ENCODE measurements around the gene PITX1. TPM values are rescaled to one million over a fixed set of nuclear protein-coding genes. Genes with fewer than 3 reads are reported as not detected.

PITX1 gene
- total and polyA plus RNA-seq, 4 donors = 0.02 TPM; not detected in 3

GRCh38 chr5:135039271-135040033 is 5.4 kb upstream of the PITX1 start:
- H3K4me1 ChIP-seq (ENCODE audit: control insufficient read depth in 4 of 4, insufficient read depth in 4 of 4, low read length in 3 of 4) = peaks cover 5 to 21% (median 9%) of the 10 kb centered on the region in 4 donors
- peaks cover 0 to 4% (median 0%) of the 10 kb centered on the region in 4 donors for H3K9me3 ChIP-seq (ENCODE audit: control insufficient read depth in 4 of 4, low read length in 3 of 4)
- no peak overlapping the region for H3K27ac ChIP-seq (ENCODE audit: low read depth in 1 of 2, low read length in 2 of 2)
- no peak for DNase-seq (ENCODE audit: low spot score)
- no peak overlapping the region for H3K9ac ChIP-seq (ENCODE audit: low read depth in 1 of 2, low read length in 2 of 2)
- no peaks in the 10 kb centered on the region for H3K36me3 ChIP-seq (ENCODE audit: control insufficient read depth in 4 of 4, insufficient read depth in 3 of 4, low read depth in 1 of 4, low read length in 3 of 4)
- 6% methylated on average over 87 of the region's 87 CpGs for WGBS
- no peak for TF ChIP-seq CTCF (IDR thresholded peaks at IDR 0.05; ENCODE audit: low read depth, low read length, missing input control)
- TF ChIP-seq JUND (IDR thresholded peaks at IDR 0.05) = no peak
- no peak for TF ChIP-seq ZBTB33 (IDR thresholded peaks at IDR 0.05)
- TF ChIP-seq HNF4G (IDR thresholded peaks at IDR 0.05) = no peak
- TF ChIP-seq EGR1 (IDR thresholded peaks at IDR 0.05; ENCODE audit: low read depth in 2 of 2) = no peak
- TF ChIP-seq RAD21 (IDR thresholded peaks at IDR 0.05) = no peak
- no peak for TF ChIP-seq GABPA (IDR thresholded peaks at IDR 0.05 in 1 of 2, conservative IDR thresholded peaks at IDR 0.05 in 1 of 2)
- TF ChIP-seq FOXA1 (IDR thresholded peaks at IDR 0.05) = no peak
- no peak for TF ChIP-seq MAX (IDR thresholded peaks at IDR 0.05)
- TF ChIP-seq FOXA2 (IDR thresholded peaks at IDR 0.05) = no peak
- TF ChIP-seq RXRA (IDR thresholded peaks at IDR 0.05) = no peak
- peaks cover 17 to 46% (median 28%) of the 10 kb centered on the region in 4 donors for H3K27me3 ChIP-seq (ENCODE audit: control insufficient read depth in 4 of 4, insufficient read depth in 4 of 4, low read length in 3 of 4)
- peak overlapping the region in 1 of 3 donors; percentile 32 for H3K4me3 ChIP-seq (ENCODE audit: low read depth in 1 of 3, low read length in 3 of 3)

- WGBS = 7% methylated on average over 42 of the region's 42 CpGs
- H3K4me3 ChIP-seq (ENCODE audit: low read depth in 1 of 3, low read length in 3 of 3) = no peak overlapping the region
- no peak overlapping the region for H3K9ac ChIP-seq (ENCODE audit: low read depth in 1 of 2, low read length in 2 of 2)
- H3K27me3 ChIP-seq (ENCODE audit: control insufficient read depth in 4 of 4, insufficient read depth in 4 of 4, low read length in 3 of 4) = peaks cover 17 to 43% (median 28%) of the 10 kb centered on the region in 4 donors
- H3K9me3 ChIP-seq (ENCODE audit: control insufficient read depth in 4 of 4, low read length in 3 of 4) = peaks cover 0 to 4% (median 0%) of the 10 kb centered on the region in 4 donors
- TF ChIP-seq MAX (IDR thresholded peaks at IDR 0.05) (no peak), GABPA (IDR thresholded peaks at IDR 0.05 in 1 of 2, conservative IDR thresholded peaks at IDR 0.05 in 1 of 2) (no peak), YY1 (IDR thresholded peaks at IDR 0.05) (no peak), ATF3 (IDR thresholded peaks at IDR 0.05) (no peak), RXRA (IDR thresholded peaks at IDR 0.05) (no peak), NR2F2 (IDR thresholded peaks at IDR 0.05) (no peak), SP1 (IDR thresholded peaks at IDR 0.05) (no peak), HNF4A (conservative IDR thresholded peaks at IDR 0.05) (no peak), FOXA2 (IDR thresholded peaks at IDR 0.05) (no peak), HNF4G (IDR thresholded peaks at IDR 0.05) (no peak), TAF1 (conservative IDR thresholded peaks at IDR 0.05) (no peak), EGR1 (IDR thresholded peaks at IDR 0.05; ENCODE audit: low read depth in 2 of 2) (no peak), RAD21 (IDR thresholded peaks at IDR 0.05) (no peak)
- H3K27ac ChIP-seq (ENCODE audit: low read depth in 1 of 2, low read length in 2 of 2) = no peak overlapping the region
- peaks cover 5 to 25% (median 9%) of the 10 kb centered on the region in 4 donors for H3K4me1 ChIP-seq (ENCODE audit: control insufficient read depth in 4 of 4, insufficient read depth in 4 of 4, low read length in 3 of 4)
- DNase-seq (ENCODE audit: low spot score) = no peak
- no peaks in the 10 kb centered on the region for H3K36me3 ChIP-seq (ENCODE audit: control insufficient read depth in 4 of 4, insufficient read depth in 3 of 4, low read depth in 1 of 4, low read length in 3 of 4)
These were observed 4.8 kb upstream of the PITX1 start for GRCh38 chr5:135038813-135039270.

All from liver (tissue), 9 donors.